RWPE1 (cell line): Measurements from ENCODE around the gene YBX1.
"Not testable (repeated sequence)": the region's sequence is repeated elsewhere in the genome, so short reads cannot be mapped to it uniquely, and the experiment has no call there.

Source experiments
- CTCF ChIA-PET: fragments of 350-600 bp; sonication (Branson Sonifier 250); formaldehyde crosslinking; extraction: SDS; loops from one replicate; lab custom pipeline; 2021; lab: Yijun Ruan, JAX
- POLR2A ChIA-PET: fragments of 400-600 bp; formaldehyde crosslinking; extraction: SDS; loops from one replicate; lab custom pipeline; 2020; ENCODE audit warnings: antibody characterized with exemption; ENCODE audit not compliant: low non-redundant PET; lab: Yijun Ruan, JAX
- DNase-seq: peaks from one replicate; pipeline ENCODE4 v3.0.0; 2012; ENCODE audit warnings: low spot score
- H3K27ac ChIP-seq: fragments of 450-650 bp; 2 replicates; pipeline ENCODE4 v1.5.1; 2017
- TF ChIP-seq, protein P1 (sequence below): fragments of 450-650 bp; conservative IDR thresholded peaks from 2 replicates; pipeline ENCODE4 v1.5.1; 2017; ENCODE audit warnings: low read depth, mild to moderate bottlenecking

YBX1 gene

DNA sequence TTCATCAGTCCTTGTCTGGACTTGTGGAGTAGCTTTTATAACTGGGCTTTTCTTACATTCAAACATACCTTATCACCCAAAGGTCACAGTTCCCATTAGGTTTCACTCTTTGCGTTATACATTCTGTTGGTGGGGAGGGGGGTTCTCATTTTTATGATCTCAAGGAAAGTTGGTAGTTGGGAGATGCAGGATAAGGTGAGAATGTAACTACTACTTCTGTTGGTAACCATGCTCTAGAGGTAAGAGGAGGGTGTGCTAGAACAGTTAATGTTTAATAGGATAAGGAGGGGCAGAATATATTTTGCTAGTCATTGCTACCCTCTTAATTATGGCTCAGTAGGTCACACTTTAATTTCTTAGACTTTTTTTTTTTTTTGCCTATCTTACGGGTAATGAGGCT lies 10.7 kb downstream of the YBX1 start:
- ChIA-PET POLR2A (no interaction called here), CTCF (interaction anchor here (0.6 kb wide), 1 partner anchor 259 kb away, joined by 3 read pairs; no protein-coding TSS in a partner anchor)
- H3K27ac ChIP-seq, result no peak overlapping the region
- no peak for DNase-seq
- TF ChIP-seq, protein P1, sequence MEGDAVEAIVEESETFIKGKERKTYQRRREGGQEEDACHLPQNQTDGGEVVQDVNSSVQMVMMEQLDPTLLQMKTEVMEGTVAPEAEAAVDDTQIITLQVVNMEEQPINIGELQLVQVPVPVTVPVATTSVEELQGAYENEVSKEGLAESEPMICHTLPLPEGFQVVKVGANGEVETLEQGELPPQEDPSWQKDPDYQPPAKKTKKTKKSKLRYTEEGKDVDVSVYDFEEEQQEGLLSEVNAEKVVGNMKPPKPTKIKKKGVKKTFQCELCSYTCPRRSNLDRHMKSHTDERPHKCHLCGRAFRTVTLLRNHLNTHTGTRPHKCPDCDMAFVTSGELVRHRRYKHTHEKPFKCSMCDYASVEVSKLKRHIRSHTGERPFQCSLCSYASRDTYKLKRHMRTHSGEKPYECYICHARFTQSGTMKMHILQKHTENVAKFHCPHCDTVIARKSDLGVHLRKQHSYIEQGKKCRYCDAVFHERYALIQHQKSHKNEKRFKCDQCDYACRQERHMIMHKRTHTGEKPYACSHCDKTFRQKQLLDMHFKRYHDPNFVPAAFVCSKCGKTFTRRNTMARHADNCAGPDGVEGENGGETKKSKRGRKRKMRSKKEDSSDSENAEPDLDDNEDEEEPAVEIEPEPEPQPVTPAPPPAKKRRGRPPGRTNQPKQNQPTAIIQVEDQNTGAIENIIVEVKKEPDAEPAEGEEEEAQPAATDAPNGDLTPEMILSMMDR, result no peak

DNA sequence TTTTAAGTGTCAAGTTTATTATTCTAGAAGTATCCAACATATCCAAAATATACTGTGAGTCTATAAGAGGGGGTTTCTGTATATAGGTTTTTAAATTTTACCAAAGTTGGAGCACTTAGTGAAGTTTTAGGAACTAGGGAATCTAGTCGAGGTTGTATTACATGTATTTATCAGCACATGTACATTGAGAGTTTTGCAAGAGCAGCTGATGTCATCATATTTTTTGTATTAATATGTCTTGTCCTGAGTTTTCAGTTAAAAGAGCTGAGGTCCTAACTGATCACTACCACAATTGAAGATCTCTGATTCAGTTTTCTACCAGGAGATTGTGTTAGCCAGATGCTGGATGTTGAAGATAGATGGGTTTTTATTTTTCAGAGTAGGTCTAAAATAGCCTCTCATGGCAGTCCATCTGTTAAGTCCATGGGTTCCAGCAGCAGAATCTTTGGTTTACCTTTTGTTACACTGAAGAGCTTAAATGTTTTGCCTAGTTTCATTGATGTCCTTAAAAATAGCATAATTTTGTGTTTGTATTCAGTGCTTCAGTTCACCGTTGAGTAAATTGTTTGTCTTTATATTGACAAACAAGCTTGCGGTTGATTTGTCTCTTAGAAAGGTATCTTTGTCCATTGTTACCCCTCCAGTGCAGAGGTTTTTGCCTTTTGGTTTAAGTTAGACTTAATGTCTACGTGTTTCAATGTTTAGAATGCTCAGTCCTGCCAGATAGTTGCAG lies 16.0 kb downstream of the YBX1 start:
- CTCF ChIA-PET, result interaction anchor here (0.9 kb wide), 1 partner anchor 178 kb away, joined by 3 read pairs; no protein-coding TSS in a partner anchor

DNA sequence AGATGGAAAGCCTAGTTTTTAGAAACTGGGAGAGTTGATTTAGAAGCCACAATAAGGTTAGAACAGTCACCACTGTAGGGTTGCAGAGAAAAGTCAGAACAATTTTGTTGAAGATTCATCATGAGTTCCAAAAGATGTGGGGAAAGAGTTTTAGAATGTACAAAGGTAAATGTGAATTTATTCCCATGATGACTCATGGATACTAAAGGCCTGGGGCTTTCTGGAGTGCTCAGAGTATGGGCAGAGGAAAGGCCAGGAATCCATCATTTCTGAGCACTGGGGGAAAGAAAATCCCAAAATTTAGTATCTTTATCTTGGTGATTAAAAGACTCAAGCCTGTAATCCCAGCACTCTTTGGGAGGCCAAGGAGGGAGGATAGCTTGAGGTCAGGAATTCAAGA lies 17.8 kb downstream of the YBX1 start:
- CTCF ChIA-PET, result no interaction called here
- no peak for DNase-seq
- POLR2A ChIA-PET, result no interaction called here
- no peak overlapping the region for H3K27ac ChIP-seq
- TF ChIP-seq, protein P1, result no peak

More for the DNA sequence above, 16.0 kb downstream of the YBX1 start:
- POLR2A ChIA-PET, result no interaction called here
- H3K27ac ChIP-seq, result no peak overlapping the region
- no peak for DNase-seq
- TF ChIP-seq, protein P1, result no peak

DNA sequence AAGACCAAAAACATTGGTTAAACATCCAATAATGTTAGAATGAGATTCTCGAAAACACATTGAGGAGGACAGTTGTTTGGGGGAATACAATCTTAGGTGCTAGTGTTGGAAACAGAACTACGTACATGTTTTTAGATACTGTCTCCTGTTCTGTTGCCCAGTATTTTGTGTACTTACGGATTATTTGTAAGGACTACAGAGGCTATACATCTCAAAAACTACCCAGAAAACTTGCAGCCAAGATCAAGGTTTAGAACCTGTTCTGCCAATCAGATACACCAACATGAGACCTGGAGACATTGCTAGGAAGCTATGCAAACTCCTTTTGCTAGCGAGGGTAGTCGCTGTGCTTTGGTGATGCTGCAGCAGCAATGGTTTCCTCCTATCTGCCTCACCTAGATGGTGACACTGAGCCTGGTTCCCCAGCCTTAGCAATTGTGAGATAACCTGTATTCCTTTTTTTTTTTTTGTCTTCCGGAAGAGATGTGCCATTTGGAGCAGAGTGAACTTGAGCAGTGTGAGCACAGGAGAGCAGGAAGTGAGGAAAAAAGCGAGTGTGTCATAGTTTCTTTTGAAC lies 21.8 kb downstream of the YBX1 start:
- ChIA-PET CTCF (no interaction called here), POLR2A (no interaction called here)
- TF ChIP-seq, protein P1, result no peak

DNA sequence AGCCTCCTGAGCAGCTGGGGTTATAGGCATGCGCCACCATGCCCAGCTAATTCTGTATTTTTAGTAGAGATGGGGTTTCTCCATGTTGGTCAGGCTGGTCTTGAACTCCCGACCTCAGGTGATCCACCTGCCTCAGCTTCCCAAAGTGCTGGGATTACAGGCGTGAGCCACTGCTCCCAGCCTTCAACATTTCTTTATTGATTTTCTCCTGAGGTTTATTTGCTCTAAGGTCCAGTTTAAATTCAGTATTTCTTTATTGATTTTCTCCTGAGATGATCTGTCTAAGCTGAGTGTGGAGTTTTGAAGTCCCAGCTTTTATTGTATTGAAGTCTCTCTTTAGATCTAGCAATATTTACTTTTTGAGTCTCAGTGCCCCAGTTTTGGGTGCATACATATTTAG lies 30.6 kb downstream of the YBX1 start:
- POLR2A ChIA-PET, DNase-seq, CTCF ChIA-PET, H3K27ac ChIP-seq: not testable (repeated sequence)

More for the DNA sequence above, 21.8 kb downstream of the YBX1 start:
- no peak overlapping the region for H3K27ac ChIP-seq
- no peak for DNase-seq

DNA sequence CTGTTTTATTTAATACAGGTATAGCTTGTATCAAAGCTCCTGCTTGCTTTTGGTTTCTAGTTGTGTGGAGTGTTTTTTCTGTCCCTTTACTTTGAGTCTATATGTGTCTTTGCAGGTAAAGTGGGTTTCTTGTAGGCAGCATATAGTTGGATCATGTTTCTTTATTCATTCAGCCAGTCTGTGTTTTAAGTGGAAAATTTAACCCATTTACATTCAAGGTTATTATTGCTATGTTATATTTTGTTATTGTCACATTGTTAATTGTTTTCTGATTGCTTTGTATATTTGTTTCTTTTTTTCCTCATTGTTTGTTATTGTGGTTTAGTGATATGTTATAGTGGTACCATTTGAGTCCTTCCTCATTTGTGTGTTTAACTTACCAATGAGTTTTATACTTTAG lies 31.1 kb downstream of the YBX1 start:
- CTCF ChIA-PET, result no interaction called here
- no peak for DNase-seq
- no peak overlapping the region for H3K27ac ChIP-seq
- POLR2A ChIA-PET, result no interaction called here
- TF ChIP-seq, protein P1, result no peak

DNA sequence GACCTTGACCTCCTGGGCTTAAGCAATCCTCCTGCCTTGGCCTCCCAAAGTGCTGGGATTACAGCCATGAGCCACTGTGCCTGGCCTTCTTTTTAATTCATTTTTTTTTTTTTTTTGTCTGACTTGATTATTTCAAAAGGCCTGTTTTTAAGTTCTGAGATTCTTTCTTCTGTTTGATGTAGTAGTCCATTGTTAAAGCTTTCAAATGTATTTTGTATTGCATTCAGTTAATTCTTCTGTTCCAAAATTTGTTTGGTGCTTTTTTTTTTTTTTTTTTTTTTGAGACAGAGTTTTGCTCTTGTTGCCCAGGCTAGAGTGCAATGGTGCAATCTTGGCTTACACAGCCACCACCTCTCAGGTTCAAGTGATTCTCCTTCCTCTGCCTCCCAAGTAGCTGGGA lies 32.2 kb downstream of the YBX1 start:
- H3K27ac ChIP-seq, DNase-seq, POLR2A ChIA-PET, CTCF ChIA-PET: not testable (repeated sequence)
